Measurements from ENCODE around the gene LZTS2.

GRCh38 chr10:101040851-101041250 is 41.2 kb downstream of the LZTS2 start:
- TF ChIP-seq HOXB5 (CRISPR knock-in tag; IDR thresholded peaks at IDR 0.05): no peak
- TF ChIP-seq RFX5 (IDR thresholded peaks at IDR 0.05): no peak
- TF ChIP-seq BHLHE40 (IDR thresholded peaks at IDR 0.05; ENCODE audit: low read depth, low read length): no peak

Measured in A549 (cell line).